NB4 (cell line): ENCODE results near the gene PHF21B.

Source experiments
- MYC ChIP-seq: IDR thresholded peaks from 2 replicates; pipeline ENCODE4 v1.6.1; 2011; ENCODE audit warnings: low read depth, low read length
- POLR2A ChIP-seq: IDR thresholded peaks from 2 replicates; pipeline ENCODE4 v1.6.1; 2011; ENCODE audit warnings: mild to moderate bottlenecking; ENCODE audit not compliant: insufficient read length; ENCODE audit errors: extremely low read depth
- TF ChIP-seq, protein P1 (sequence below): IDR thresholded peaks from 2 replicates; pipeline ENCODE4 v1.6.1; 2011; ENCODE audit warnings: low read depth, low read length
- TF ChIP-seq, protein P2 (sequence below): IDR thresholded peaks from one replicate; pipeline ENCODE4 v1.5.1; 2012; ENCODE audit warnings: low read depth, low read length

- TF ChIP-seq, protein P1, sequence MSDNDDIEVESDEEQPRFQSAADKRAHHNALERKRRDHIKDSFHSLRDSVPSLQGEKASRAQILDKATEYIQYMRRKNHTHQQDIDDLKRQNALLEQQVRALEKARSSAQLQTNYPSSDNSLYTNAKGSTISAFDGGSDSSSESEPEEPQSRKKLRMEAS, result no peak
- TF ChIP-seq, protein P2, sequence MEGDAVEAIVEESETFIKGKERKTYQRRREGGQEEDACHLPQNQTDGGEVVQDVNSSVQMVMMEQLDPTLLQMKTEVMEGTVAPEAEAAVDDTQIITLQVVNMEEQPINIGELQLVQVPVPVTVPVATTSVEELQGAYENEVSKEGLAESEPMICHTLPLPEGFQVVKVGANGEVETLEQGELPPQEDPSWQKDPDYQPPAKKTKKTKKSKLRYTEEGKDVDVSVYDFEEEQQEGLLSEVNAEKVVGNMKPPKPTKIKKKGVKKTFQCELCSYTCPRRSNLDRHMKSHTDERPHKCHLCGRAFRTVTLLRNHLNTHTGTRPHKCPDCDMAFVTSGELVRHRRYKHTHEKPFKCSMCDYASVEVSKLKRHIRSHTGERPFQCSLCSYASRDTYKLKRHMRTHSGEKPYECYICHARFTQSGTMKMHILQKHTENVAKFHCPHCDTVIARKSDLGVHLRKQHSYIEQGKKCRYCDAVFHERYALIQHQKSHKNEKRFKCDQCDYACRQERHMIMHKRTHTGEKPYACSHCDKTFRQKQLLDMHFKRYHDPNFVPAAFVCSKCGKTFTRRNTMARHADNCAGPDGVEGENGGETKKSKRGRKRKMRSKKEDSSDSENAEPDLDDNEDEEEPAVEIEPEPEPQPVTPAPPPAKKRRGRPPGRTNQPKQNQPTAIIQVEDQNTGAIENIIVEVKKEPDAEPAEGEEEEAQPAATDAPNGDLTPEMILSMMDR, result no peak
- TF ChIP-seq MYC (no peak), POLR2A (no peak)
Measured at GRCh38 chr22:44974454-44974853, 35.4 kb downstream of the PHF21B start.
